SK-N-SH (cell line): ENCODE data around the gene PAPOLB. TPM values are rescaled to one million over a fixed set of nuclear protein-coding genes. Genes with fewer than 3 reads are reported as not detected.

Experiments used
- CTCF ChIA-PET: fragments of 300-600, 350-600 bp; formaldehyde crosslinking; extraction: SDS; loops from one replicate; lab custom pipeline; 2021; lab: Yijun Ruan, JAX
- POLR2A ChIA-PET: fragments of 350-600 bp; sonication (Branson Sonifier 250); formaldehyde crosslinking; extraction: SDS; loops from one replicate; lab custom pipeline; 2020; ENCODE audit warnings: antibody characterized with exemption, inconsistent platforms; lab: Yijun Ruan, JAX
- DNase-seq: peaks from one replicate; pipeline ENCODE4 v3.0.0; 2012
- H2AFZ ChIP-seq: fragments of 200-600 bp; sonication (generic); 2 replicates; pipeline ENCODE4 v1.8.1; 2016; ENCODE audit warnings: antibody characterized with exemption, mild to moderate bottlenecking, low read depth
- H3F3A ChIP-seq: fragments of 200-600 bp; sonication (generic); replicated peaks from 2 replicates; pipeline ENCODE3; 2016; ENCODE audit warnings: antibody characterized with exemption, mild to moderate bottlenecking; ENCODE audit not compliant: insufficient read depth
- H3K27ac ChIP-seq, 2 experiments: fragments of 200-500 bp in 1 of 2; fragments of 200-600 bp in 1 of 2; sonication (Bioruptor generic) in 1 of 2; sonication (generic), shearing (Covaris generic) in 1 of 2; 2 replicates each; pipeline versions ENCODE4 v1.5.1 to v1.6.1; 2014 to 2016; ENCODE audit warnings: low read depth in 2 of 2, inconsistent platforms in 1 of 2, low read length in 1 of 2, mild to moderate bottlenecking in 1 of 2, mixed read lengths in 1 of 2
- H3K27me3 ChIP-seq: fragments of 200-600 bp; sonication (generic), shearing (Covaris generic); 2 replicates; pipeline ENCODE4 v1.6.1; 2016; ENCODE audit warnings: mixed run types; ENCODE audit not compliant: insufficient read depth
- H3K36me3 ChIP-seq, 2 experiments: fragments of 200-500 bp in 1 of 2; fragments of 200-600 bp in 1 of 2; sonication (Bioruptor generic) in 1 of 2; sonication (generic) in 1 of 2; replicated peaks in 1 of 2; 2 replicates each; pipeline versions ENCODE3 to v1.5.1; 2014 to 2016; ENCODE audit warnings: low read length in 1 of 2, mild to moderate bottlenecking in 1 of 2; ENCODE audit not compliant: insufficient read depth in 2 of 2, control insufficient read depth in 1 of 2
- H3K4me1 ChIP-seq, 2 experiments: fragments of 200-500 bp in 1 of 2; fragments of 200-600 bp in 1 of 2; sonication (Bioruptor generic) in 1 of 2; sonication (generic), shearing (Covaris generic) in 1 of 2; 2 replicates each; pipeline versions ENCODE4 v1.5.1 to v1.6.1; 2014 to 2016; ENCODE audit warnings: low read depth in 1 of 2, low read length in 1 of 2, mixed run types in 1 of 2; ENCODE audit not compliant: insufficient read depth in 2 of 2, control insufficient read depth in 1 of 2
- H3K4me2 ChIP-seq: fragments of 200-600 bp; sonication (generic), shearing (Covaris generic); 2 replicates; pipeline ENCODE4 v1.6.1; 2017; ENCODE audit warnings: mixed run types
- H3K4me3 ChIP-seq, 2 experiments: fragments of 200-500 bp in 1 of 2; fragments of 200-600 bp in 1 of 2; sonication (Bioruptor generic) in 1 of 2; sonication (generic), shearing (Covaris generic) in 1 of 2; 2 replicates each; pipeline versions ENCODE4 v1.5.1 to v1.8.1; 2014 to 2016; ENCODE audit warnings: low read depth in 2 of 2, inconsistent platforms in 1 of 2, low read length in 1 of 2, mild to moderate bottlenecking in 1 of 2, mixed read lengths in 1 of 2, moderate library complexity in 1 of 2
- H3K79me2 ChIP-seq: fragments of 200-600 bp; sonication (generic); 2 replicates; pipeline ENCODE4 v1.8.1; 2017; ENCODE audit warnings: mild to moderate bottlenecking; ENCODE audit not compliant: insufficient read depth
- H3K9ac ChIP-seq: fragments of 200-600 bp; sonication (generic); 2 replicates; pipeline ENCODE4 v1.6.1; 2017; ENCODE audit warnings: mixed run types
- H3K9me2 ChIP-seq: fragments of 200-600 bp; sonication (generic); 2 replicates; pipeline ENCODE4 v1.6.1; 2017; ENCODE audit warnings: mixed run types
- H3K9me3 ChIP-seq: fragments of 200-600 bp; sonication (generic); 2 replicates; pipeline ENCODE4 v1.6.1; 2017; ENCODE audit warnings: mixed run types, mild to moderate bottlenecking, moderate library complexity
- H4K20me1 ChIP-seq: fragments of 200-600 bp; sonication (generic); 2 replicates; pipeline ENCODE4 v1.6.1; 2017; ENCODE audit warnings: mild to moderate bottlenecking, mixed run types; ENCODE audit not compliant: insufficient read depth
- CHD2 ChIP-seq: fragments of 150-350 bp; IDR thresholded peaks from 2 replicates; pipeline ENCODE4 v1.6.1; 2018; ENCODE audit warnings: low read length; ENCODE audit not compliant: partially characterized antibody
- ELF1 ChIP-seq: IDR thresholded peaks from 2 replicates; pipeline ENCODE4 v1.4.0; 2012
- EZH2phosphoT487 ChIP-seq: fragments of 200-600 bp; sonication (generic); IDR thresholded peaks from 2 replicates; pipeline ENCODE4 v1.6.1; 2017; ENCODE audit warnings: low read depth, mixed run types, mild to moderate bottlenecking, antibody characterized with exemption, moderate library complexity, borderline replicate concordance
- FOXM1 ChIP-seq: IDR thresholded peaks from 2 replicates; pipeline ENCODE4 v1.4.0; 2012; ENCODE audit warnings: low read depth, mild to moderate bottlenecking
- GABPA ChIP-seq: IDR thresholded peaks from 2 replicates; pipeline ENCODE4 v1.4.0; 2012; ENCODE audit warnings: low read depth, mild to moderate bottlenecking
- GATA2 ChIP-seq: sonication (generic); formaldehyde crosslinking; IDR thresholded peaks from 2 replicates; pipeline ENCODE4 v1.5.0; 2020; ENCODE audit warnings: mild to moderate bottlenecking, missing genetic modification reagents
- IRF3 ChIP-seq: fragments of 150-350 bp; IDR thresholded peaks from 2 replicates; pipeline ENCODE4 v1.6.1; 2016; ENCODE audit warnings: mild to moderate bottlenecking, low read depth, low read length
- JUND ChIP-seq: IDR thresholded peaks from 2 replicates; pipeline ENCODE4 v1.4.0; 2012
- RAD21 ChIP-seq: IDR thresholded peaks from 2 replicates; pipeline ENCODE4 v1.6.1; 2012; ENCODE audit warnings: mild to moderate bottlenecking, low read length
- REST ChIP-seq: IDR thresholded peaks from 2 replicates; pipeline ENCODE4 v1.6.1; 2012; ENCODE audit warnings: mild to moderate bottlenecking, low read depth, low read length, moderate library complexity
- RFX5 ChIP-seq: IDR thresholded peaks from 2 replicates; pipeline ENCODE4 v1.6.1; 2012; ENCODE audit warnings: mild to moderate bottlenecking, improper control_type of control experiment, low read length
- RXRA ChIP-seq: IDR thresholded peaks from 2 replicates; pipeline ENCODE4 v1.4.0; 2012; ENCODE audit warnings: low read depth, mild to moderate bottlenecking, borderline replicate concordance
- SIN3A ChIP-seq: IDR thresholded peaks from 2 replicates; pipeline ENCODE4 v1.6.1; 2012; ENCODE audit warnings: low read depth, mild to moderate bottlenecking, low read length, moderate library complexity, borderline replicate concordance
- SMC3 ChIP-seq: IDR thresholded peaks from 2 replicates; pipeline ENCODE4 v1.6.1; 2012; ENCODE audit warnings: low read depth, low read length, improper control_type of control experiment
- TAF1 ChIP-seq: IDR thresholded peaks from 2 replicates; pipeline ENCODE4 v1.6.1; 2012; ENCODE audit warnings: low read depth, mild to moderate bottlenecking, low read length, moderate library complexity, borderline replicate concordance
- TEAD4 ChIP-seq: IDR thresholded peaks from 2 replicates; pipeline ENCODE4 v1.4.0; 2012; ENCODE audit warnings: mild to moderate bottlenecking, borderline replicate concordance; ENCODE audit not compliant: insufficient read depth
- WGBS: methylation state at CpG from one replicate; pipeline ENCODE4 v1.1.6; 2017; ENCODE audit warnings: low lambda C conversion rate; 5-methylcytosine and 5-hydroxymethylcytosine counted together
- polyA plus RNA-seq, 3 experiments: library from polyadenylated mRNA; depleted of rRNA; stranded (reverse); fragments of >200 nt; gene quantifications; 2 replicates each; pipeline ENCODE4 v1.2.3, GENCODE V29; 2012
- TF ChIP-seq, protein P1 (sequence below): fragments of 200-600 bp; sonication (generic); IDR thresholded peaks from 2 replicates; pipeline ENCODE4 v1.6.1; 2017; ENCODE audit warnings: antibody characterized with exemption, mild to moderate bottlenecking, moderate library complexity

PAPOLB gene
- polyA plus RNA-seq, 1 of the 3 experiments (the other 2 are of a cell fraction): not detected

DNA sequence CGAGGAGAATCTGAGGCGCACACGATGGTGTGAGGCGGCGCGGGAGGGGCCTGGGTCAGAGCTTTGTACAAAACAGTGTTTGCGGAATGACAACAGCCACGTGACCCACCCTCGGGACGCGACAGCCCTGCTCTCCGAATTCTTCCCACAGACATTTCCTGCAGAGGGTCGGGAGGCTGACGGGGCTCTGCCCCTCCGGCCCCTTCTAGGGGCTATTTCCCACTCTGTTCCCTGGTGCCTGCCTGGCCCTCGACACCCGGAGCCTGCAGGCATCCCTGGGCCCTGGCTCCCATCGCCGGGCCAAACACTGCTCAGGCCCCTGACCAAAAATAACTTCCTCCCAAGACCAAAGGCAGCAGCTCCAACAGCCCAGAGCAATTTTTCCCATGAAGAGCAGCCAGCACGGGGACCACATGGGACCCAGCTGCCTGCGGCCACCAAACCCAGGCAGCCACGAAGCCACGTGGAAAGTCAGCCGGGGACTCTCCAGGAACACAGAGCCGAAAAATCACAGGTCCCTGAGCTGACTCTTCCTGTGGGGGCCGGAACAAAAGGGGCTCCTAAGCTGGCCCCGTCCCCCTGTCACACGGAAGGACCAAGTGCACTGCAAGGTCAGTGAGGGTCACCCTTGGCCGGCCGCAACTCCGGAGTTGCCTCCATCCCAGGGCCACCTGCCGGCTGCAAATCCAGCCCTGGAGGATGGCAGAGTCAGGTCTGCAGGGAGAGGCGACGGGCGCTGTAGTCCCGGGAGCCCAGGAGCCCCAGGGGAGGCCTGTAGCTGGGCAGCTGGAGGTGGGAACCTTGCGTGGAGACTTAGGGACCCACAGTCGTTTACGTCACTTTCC is 42.0 kb downstream of the PAPOLB start:
- Histone ChIP-seq H3K27me3 (no peaks in the 10 kb centered on the region), H3F3A (no peaks in the 10 kb centered on the region), H3K36me3 (no peaks in the 10 kb centered on the region), H3K27ac (no peak overlapping the region), H3K4me3 (no peak overlapping the region), H3K9me3 (no peaks in the 10 kb centered on the region), H3K4me2 (no peak overlapping the region), H2AFZ (no peak overlapping the region), H4K20me1 (no peaks in the 10 kb centered on the region), H3K79me2 (no peaks in the 10 kb centered on the region), H3K9me2 (no peaks in the 10 kb centered on the region), H3K9ac (no peak overlapping the region), H3K4me1 (no peaks in the 10 kb centered on the region; a peak in 1 of 4 replicates)
- DNase-seq: peak; percentile 41
- CTCF ChIA-PET: interaction anchor here (1.1 to 6.6 kb wide), 4 partner anchors 9 to 64 kb away, joined by 3 to 38 read pairs (median 6); partner anchors contain the start of gene RADIL
- TF ChIP-seq RFX5 (no peak), EZH2phosphoT487 (no peak), GATA2 (no peak), ELF1 (no peak), TEAD4 (no peak), JUND (no peak), CHD2 (no peak), GABPA (no peak), RAD21 (no peak)
- TF ChIP-seq, protein P1, sequence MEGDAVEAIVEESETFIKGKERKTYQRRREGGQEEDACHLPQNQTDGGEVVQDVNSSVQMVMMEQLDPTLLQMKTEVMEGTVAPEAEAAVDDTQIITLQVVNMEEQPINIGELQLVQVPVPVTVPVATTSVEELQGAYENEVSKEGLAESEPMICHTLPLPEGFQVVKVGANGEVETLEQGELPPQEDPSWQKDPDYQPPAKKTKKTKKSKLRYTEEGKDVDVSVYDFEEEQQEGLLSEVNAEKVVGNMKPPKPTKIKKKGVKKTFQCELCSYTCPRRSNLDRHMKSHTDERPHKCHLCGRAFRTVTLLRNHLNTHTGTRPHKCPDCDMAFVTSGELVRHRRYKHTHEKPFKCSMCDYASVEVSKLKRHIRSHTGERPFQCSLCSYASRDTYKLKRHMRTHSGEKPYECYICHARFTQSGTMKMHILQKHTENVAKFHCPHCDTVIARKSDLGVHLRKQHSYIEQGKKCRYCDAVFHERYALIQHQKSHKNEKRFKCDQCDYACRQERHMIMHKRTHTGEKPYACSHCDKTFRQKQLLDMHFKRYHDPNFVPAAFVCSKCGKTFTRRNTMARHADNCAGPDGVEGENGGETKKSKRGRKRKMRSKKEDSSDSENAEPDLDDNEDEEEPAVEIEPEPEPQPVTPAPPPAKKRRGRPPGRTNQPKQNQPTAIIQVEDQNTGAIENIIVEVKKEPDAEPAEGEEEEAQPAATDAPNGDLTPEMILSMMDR: no peak
- WGBS: 93% methylated on average over 26 of the region's 39 CpGs
- POLR2A ChIA-PET: no interaction called here

DNA sequence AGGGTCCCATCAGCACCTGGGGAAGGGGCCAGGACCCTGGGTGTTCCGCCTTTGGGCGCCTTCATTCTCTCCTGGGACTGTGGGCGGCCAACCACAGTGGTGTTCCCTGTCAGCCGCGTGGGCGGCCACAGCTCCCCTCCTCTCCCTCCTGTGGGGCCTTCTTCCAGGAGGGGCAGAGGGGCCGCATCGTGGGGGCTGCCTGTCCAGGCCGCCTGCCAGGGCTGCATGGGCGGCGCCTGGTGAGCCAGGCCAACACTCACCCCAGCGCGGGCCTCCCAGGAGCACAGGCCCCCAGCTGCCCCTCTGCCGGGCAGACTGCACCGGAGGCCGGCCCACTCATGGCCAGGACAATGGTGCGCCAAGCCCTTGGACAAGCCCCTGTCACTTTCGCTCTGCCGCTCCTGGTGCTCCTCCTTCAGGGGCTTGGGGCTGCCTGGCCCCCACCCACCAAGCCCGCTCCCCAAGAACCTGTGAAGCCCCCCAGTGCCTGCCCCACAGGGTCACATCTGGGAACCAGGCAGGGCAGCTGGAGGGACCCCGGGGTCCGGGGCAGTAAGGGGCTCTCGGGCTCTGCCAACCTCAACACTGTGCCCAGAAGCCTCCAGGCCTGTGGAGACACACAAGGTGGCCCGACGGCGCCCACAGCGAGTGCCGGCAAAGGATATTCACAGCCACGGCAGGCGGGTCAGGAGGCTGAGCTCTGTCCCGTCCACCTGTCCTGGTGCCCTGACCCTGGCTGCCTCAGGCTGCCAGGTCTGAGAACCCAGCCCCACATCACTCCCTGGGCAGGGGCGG is 43.6 kb downstream of the PAPOLB start:
- POLR2A ChIA-PET: no interaction called here
- Histone ChIP-seq H3F3A (no peaks in the 10 kb centered on the region), H3K4me1 (no peaks in the 10 kb centered on the region), H3K36me3 (no peaks in the 10 kb centered on the region), H3K4me2 (no peak overlapping the region), H3K27ac (no peak overlapping the region), H2AFZ (no peak overlapping the region), H3K9ac (no peak overlapping the region), H3K4me3 (no peak overlapping the region), H3K27me3 (no peaks in the 10 kb centered on the region), H3K79me2 (no peaks in the 10 kb centered on the region), H4K20me1 (no peaks in the 10 kb centered on the region), H3K9me2 (no peaks in the 10 kb centered on the region), H3K9me3 (no peaks in the 10 kb centered on the region)
- CTCF ChIA-PET: interaction anchor here (0.6 to 6.6 kb wide), 4 partner anchors 12 to 65 kb away, joined by 3 to 38 read pairs (median 22); partner anchors contain the start of gene RADIL
- TF ChIP-seq JUND (no peak), SIN3A (no peak), GATA2 (no peak), SMC3 (no peak), TAF1 (no peak), IRF3 (no peak), CHD2 (no peak), RXRA (no peak), FOXM1 (no peak), EZH2phosphoT487 (no peak), REST (no peak)
- DNase-seq: peak; percentile 41
- 96% methylated on average over 17 of the region's 32 CpGs for WGBS
